Karpas-422 (cell line): ENCODE data around the gene EXO5. TPM values are rescaled to one million over a fixed set of nuclear protein-coding genes. Genes with fewer than 3 reads are reported as not detected.

ENCODE experiments used
- DNase-seq: peaks from one replicate; pipeline ENCODE4 v3.0.0-alpha.2; 2015
- H2AFZ ChIP-seq: fragments of 200-600 bp; sonication (generic); 2 replicates; pipeline ENCODE4 v1.6.1; 2014; ENCODE audit warnings: antibody characterized with exemption, low read length, mixed read lengths
- H3K27ac ChIP-seq: fragments of 200-600 bp; sonication (generic); 2 replicates; pipeline ENCODE4 v1.5.1; 2014; ENCODE audit warnings: mild to moderate bottlenecking, low read length, moderate library complexity
- H3K27me3 ChIP-seq: fragments of 200-600 bp; sonication (generic); 2 replicates; pipeline ENCODE4 v1.6.1; 2014; ENCODE audit warnings: low read length, mixed read lengths
- H3K36me3 ChIP-seq: fragments of 200-600 bp; sonication (generic); 2 replicates; pipeline ENCODE4 v1.6.1; 2014; ENCODE audit warnings: low read length, mixed read lengths; ENCODE audit not compliant: insufficient read depth
- H3K4me1 ChIP-seq: fragments of 200-600 bp; sonication (generic); 2 replicates; pipeline ENCODE4 v1.6.1; 2014; ENCODE audit warnings: mild to moderate bottlenecking, low read length, mixed read lengths
- H3K4me2 ChIP-seq: fragments of 200-600 bp; sonication (generic); 2 replicates; pipeline ENCODE4 v1.6.1; 2014; ENCODE audit warnings: low read length, low read depth, mild to moderate bottlenecking; ENCODE audit not compliant: poor library complexity, severe bottlenecking
- H3K4me3 ChIP-seq: fragments of 200-600 bp; sonication (generic); 2 replicates; pipeline ENCODE4 v1.5.1; 2014; ENCODE audit warnings: mild to moderate bottlenecking, antibody characterized with exemption, low read length, mixed read lengths
- H3K79me2 ChIP-seq: fragments of 200-600 bp; sonication (generic); 2 replicates; pipeline ENCODE4 v1.6.1; 2014; ENCODE audit warnings: mild to moderate bottlenecking, low read length, mixed read lengths
- H3K9ac ChIP-seq: fragments of 200-600 bp; sonication (generic); 2 replicates; pipeline ENCODE4 v1.6.0; 2014; ENCODE audit warnings: low read length
- H3K9me2 ChIP-seq: fragments of 200-600 bp; sonication (generic), shearing (Covaris generic); replicated peaks from 2 replicates; pipeline ENCODE4 v1.6.0; 2014; ENCODE audit warnings: mild to moderate bottlenecking, low read length, moderate library complexity; ENCODE audit not compliant: insufficient read depth
- H3K9me3 ChIP-seq: fragments of 300-700, 200-600 bp; sonication (generic); 2 replicates; pipeline ENCODE4 v1.6.1; 2014; ENCODE audit warnings: low read length, mixed read lengths
- H4K20me1 ChIP-seq: fragments of 200-600 bp; sonication (generic); 2 replicates; pipeline ENCODE4 v1.6.1; 2014; ENCODE audit warnings: mild to moderate bottlenecking, antibody characterized with exemption, low read length, low read depth; ENCODE audit not compliant: insufficient read depth
- total RNA-seq: library from RNA; depleted of rRNA; stranded (reverse); fragments of >200 nt; shearing (Covaris generic); gene quantifications from 2 replicates; pipeline ENCODE4 v1.2.3, GENCODE V29; 2014; ENCODE audit warnings: low replicate concordance; rRNA removed

EXO5 gene, protein sequence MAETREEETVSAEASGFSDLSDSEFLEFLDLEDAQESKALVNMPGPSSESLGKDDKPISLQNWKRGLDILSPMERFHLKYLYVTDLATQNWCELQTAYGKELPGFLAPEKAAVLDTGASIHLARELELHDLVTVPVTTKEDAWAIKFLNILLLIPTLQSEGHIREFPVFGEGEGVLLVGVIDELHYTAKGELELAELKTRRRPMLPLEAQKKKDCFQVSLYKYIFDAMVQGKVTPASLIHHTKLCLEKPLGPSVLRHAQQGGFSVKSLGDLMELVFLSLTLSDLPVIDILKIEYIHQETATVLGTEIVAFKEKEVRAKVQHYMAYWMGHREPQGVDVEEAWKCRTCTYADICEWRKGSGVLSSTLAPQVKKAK
- total RNA-seq = 5.2 and 9.1 TPM in 2 replicates

DNA sequence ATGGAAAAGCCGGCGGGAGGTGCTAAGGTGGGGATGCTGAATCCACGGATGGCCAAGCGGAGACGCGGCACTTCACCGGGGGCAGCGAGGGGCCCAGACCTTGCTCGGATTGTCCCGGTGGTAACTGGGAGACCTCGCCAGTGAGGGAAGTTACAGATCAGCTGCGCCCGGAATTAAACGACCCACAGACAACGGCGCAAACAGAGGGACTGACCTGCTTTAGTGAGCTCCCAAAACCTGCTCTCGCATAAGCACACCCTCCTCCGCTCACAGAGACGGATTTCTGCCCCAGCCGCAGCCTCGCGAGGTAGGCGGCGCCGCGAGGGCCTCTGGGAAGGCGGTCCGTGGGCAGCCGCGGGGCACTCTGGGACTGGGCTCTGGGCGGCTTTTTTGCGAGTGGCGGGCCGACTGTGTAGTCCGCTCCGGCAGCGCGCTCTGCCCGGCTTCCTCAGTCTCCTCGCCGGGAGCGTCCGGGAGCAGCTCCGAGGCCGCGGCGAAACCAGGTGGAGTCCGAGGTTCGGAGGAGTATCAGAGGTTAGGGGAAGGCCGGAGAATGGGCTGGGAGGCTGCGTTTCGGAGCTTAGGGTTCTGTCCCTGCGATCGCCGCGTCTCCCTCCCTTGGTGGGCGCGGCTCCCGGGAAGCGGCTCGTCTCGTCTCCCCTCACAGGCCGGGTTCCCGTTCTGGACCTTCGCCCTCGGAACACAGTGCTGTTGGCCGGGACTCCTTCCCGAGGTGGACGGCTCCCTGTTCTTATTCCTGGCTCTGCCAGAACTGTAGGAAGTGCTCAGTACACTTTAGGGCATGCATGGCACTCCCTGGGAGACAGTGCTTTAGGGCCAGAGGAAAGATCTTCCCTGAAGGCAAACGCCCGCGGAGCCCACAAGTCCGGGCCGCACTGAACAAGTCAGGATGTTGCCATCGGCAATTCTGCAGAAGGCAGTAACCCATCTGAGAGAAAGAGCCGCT lies at the start of gene EXO5:
TSS of gene EXO5 (plus strand) at position 393 of the 967 bp plus-strand sequence. CDS start 5,778 bp downstream, outside the sequence.
- no peaks in the 10 kb centered on the region for H3K9me2 ChIP-seq
- H3K27ac ChIP-seq = peak within 1 kb of the TSS; percentile 49; the same call in 1 of the 2 replicates
- H3K4me2 ChIP-seq = peak within 1 kb of the TSS; percentile 92
- peaks cover 16% of the 10 kb centered on the region for H3K79me2 ChIP-seq
- H3K9ac ChIP-seq = peak within 1 kb of the TSS; percentile 89
- peaks cover 17% of the 10 kb centered on the region for H3K36me3 ChIP-seq
- H3K4me1 ChIP-seq = peaks cover 15% of the 10 kb centered on the region
- H4K20me1 ChIP-seq = no peaks in the 10 kb centered on the region
- peak within 1 kb of the TSS; percentile 98 for H2AFZ ChIP-seq
- DNase-seq = peak; percentile 94
- H3K27me3 ChIP-seq = no peaks in the 10 kb centered on the region
- H3K4me3 ChIP-seq = peak within 1 kb of the TSS; percentile 93
- H3K9me3 ChIP-seq = peaks cover 33% of the 10 kb centered on the region

DNA sequence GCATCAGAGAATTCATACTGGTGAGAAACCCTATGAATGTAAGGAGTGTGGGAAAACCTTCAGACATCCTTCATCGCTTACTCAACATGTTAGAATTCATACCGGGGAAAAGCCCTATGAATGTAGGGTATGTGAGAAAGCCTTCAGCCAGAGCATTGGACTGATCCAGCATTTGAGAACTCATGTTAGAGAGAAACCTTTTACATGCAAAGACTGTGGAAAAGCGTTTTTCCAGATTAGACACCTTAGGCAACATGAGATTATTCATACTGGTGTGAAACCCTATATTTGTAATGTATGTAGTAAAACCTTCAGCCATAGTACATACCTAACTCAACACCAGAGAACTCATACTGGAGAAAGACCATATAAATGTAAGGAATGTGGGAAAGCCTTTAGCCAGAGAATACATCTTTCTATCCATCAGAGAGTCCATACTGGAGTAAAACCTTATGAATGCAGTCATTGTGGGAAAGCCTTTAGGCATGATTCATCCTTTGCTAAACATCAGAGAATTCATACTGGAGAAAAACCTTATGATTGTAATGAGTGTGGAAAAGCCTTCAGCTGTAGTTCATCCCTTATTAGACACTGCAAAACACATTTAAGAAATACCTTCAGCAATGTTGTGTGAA lies 45.5 kb upstream of the EXO5 start:
- H3K9me3 ChIP-seq = peaks cover 73% of the 10 kb centered on the region
- H3K4me3 ChIP-seq = no peak overlapping the region
- no peaks in the 10 kb centered on the region for H3K4me1 ChIP-seq
- H3K36me3 ChIP-seq = peaks cover 54% of the 10 kb centered on the region
- H3K9me2 ChIP-seq = no peaks in the 10 kb centered on the region
- no peak overlapping the region for H2AFZ ChIP-seq
- no peak overlapping the region for H3K9ac ChIP-seq
- H3K27me3 ChIP-seq = no peaks in the 10 kb centered on the region
- no peak overlapping the region for H3K27ac ChIP-seq
- DNase-seq = no peak
- H3K4me2 ChIP-seq = no peak overlapping the region
- H3K79me2 ChIP-seq = no peaks in the 10 kb centered on the region
- no peaks in the 10 kb centered on the region for H4K20me1 ChIP-seq

DNA sequence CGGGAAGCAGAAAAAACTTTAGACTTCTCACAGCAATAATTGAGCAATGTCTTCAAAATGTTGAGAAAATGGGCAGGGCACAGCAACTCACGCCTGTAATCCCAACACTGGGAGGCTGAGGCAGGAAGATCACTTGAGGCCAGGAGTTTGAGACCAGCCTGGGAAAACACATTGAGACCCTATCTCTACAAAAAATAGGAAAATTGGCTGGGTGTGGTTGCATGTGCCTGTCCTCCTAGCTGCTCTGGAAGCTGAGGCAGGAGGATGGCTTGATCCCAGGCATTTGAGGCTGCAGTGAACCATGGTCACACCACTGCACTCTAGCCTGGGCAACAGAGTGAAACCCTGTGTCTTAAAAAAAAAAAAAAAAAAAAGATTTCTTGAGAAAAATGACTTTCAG lies 39.2 kb upstream of the EXO5 start:
- Histone ChIP-seq H3K36me3 (peaks cover 6% of the 10 kb centered on the region; the same call in 1 of the 2 replicates), H3K9me2 (no peaks in the 10 kb centered on the region), H2AFZ (no peak overlapping the region), H3K9ac (no peak overlapping the region), H4K20me1 (no peaks in the 10 kb centered on the region), H3K9me3 (peaks cover 55% of the 10 kb centered on the region), H3K4me3 (no peak overlapping the region), H3K4me2 (no peak overlapping the region), H3K27ac (no peak overlapping the region), H3K79me2 (no peaks in the 10 kb centered on the region), H3K4me1 (no peaks in the 10 kb centered on the region), H3K27me3 (no peaks in the 10 kb centered on the region)
- DNase-seq = no peak

DNA sequence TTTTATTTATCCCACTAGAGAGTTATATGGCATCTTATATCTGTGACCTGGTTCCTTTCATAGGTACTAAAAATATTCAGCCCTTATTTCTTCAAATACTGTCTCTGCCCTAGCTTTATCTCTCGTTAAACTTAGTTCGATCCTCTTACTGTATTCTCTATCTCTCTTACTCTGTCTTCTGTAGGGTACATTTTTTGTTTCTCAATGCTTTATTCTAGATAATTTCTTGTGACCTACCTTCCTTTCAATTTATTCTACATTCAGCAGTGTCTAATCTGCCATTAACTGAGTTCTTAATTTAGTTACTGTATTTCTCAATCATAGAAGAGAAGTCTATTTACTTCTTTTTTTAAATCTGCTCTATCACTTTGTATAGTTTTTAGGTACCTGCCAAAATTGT lies 33.3 kb upstream of the EXO5 start:
- no peak overlapping the region for H3K9ac ChIP-seq
- H2AFZ ChIP-seq = no peak overlapping the region
- no peak for DNase-seq
- H3K9me2 ChIP-seq = no peaks in the 10 kb centered on the region
- no peak overlapping the region for H3K4me3 ChIP-seq
- peaks cover 17% of the 10 kb centered on the region for H3K36me3 ChIP-seq
- H3K4me2 ChIP-seq = no peak overlapping the region
- no peak overlapping the region for H3K27ac ChIP-seq
- no peaks in the 10 kb centered on the region for H3K27me3 ChIP-seq
- no peaks in the 10 kb centered on the region for H4K20me1 ChIP-seq
- H3K9me3 ChIP-seq = peaks cover 20% of the 10 kb centered on the region
- peaks cover 19% of the 10 kb centered on the region for H3K4me1 ChIP-seq
- H3K79me2 ChIP-seq = peaks cover 15% of the 10 kb centered on the region

DNA sequence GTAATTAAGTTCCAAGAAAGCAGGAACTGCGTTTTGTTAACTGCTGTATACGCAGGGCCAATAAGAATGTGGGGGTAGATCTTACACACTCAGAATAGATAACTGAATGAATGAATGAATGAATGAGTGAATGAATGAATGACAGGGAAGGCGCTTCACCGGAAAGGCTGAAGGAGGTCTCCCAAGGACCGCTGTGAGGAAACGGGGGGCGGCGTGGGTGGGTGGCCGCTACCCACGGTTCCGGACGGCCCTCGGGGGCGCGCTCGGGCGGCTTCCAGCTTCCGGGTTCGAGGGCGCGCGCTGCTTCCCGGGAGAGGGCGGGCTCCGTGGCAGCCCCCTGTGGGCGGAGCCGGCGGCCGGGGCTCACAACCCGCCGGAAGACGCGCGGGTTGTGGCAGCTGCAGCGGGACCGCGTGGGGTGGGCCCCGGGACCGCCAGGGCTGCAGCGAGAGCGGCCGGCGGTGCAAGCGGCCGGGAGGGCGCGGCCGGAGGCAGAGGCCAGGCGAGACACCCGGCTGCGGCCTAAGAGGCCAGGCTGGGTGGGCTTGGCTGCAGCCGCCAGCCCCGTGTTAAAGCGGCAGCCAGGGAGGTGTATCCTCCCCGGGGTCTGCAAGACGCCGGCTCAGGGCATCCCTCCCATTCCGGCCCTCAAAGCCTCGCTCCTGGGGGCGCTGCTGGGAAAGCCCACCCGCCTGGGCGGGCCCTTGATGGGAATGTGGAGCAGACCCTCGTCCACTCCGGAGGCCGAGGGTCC lies 31.5 kb upstream of the EXO5 start, which contains the start of gene ZFP69:
TSS of gene ZFP69 (plus strand) at position 367 of the 754 bp plus-strand sequence. CDS start 2,072 bp downstream, outside the sequence.
- Histone ChIP-seq H3K4me1 (peaks cover 21% of the 10 kb centered on the region), H3K36me3 (peaks cover 34% of the 10 kb centered on the region), H3K9ac (peak within 1 kb of the TSS; percentile 89), H3K4me2 (peak within 1 kb of the TSS; percentile 74), H3K4me3 (peak within 1 kb of the TSS; percentile 84), H3K79me2 (peaks cover 15% of the 10 kb centered on the region), H4K20me1 (no peaks in the 10 kb centered on the region), H2AFZ (peak within 1 kb of the TSS; percentile 72), H3K9me3 (peaks cover 18% of the 10 kb centered on the region), H3K27ac (peak within 1 kb of the TSS; percentile 27), H3K27me3 (no peaks in the 10 kb centered on the region), H3K9me2 (no peaks in the 10 kb centered on the region)
- DNase-seq = peak; percentile 95

DNA sequence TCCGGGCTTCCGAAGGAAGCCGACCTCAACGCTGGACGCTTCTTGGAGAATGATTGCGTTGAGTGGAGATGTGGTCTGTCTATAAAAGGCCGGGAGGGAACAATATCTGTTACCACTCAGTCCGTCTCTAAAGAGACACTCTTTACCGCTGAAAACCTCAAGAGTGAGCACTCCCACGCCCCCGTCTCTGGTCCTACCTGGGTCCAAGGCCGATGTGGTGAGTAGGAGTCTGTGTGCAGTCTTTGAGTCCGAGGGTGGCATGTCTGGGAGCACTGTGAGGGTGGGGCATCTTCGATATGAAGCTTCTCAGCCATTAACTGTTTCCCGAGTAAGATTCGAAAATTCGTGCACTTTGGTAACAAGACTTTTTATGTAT lies 30.9 kb upstream of the EXO5 start:
- H3K27ac ChIP-seq = peak overlapping the region; percentile 27
- peak overlapping the region; percentile 74 for H3K4me2 ChIP-seq
- peaks cover 21% of the 10 kb centered on the region for H3K4me1 ChIP-seq
- peaks cover 15% of the 10 kb centered on the region for H3K79me2 ChIP-seq
- no peaks in the 10 kb centered on the region for H3K9me2 ChIP-seq
- no peaks in the 10 kb centered on the region for H3K27me3 ChIP-seq
- H3K9ac ChIP-seq = peak overlapping the region; percentile 89
- H2AFZ ChIP-seq = peak overlapping the region; percentile 72; the same call in 1 of the 2 replicates
- peaks cover 39% of the 10 kb centered on the region for H3K36me3 ChIP-seq
- peak overlapping the region; percentile 84 for H3K4me3 ChIP-seq
- H3K9me3 ChIP-seq = peaks cover 17% of the 10 kb centered on the region
- no peaks in the 10 kb centered on the region for H4K20me1 ChIP-seq
- DNase-seq = peak; percentile 68

DNA sequence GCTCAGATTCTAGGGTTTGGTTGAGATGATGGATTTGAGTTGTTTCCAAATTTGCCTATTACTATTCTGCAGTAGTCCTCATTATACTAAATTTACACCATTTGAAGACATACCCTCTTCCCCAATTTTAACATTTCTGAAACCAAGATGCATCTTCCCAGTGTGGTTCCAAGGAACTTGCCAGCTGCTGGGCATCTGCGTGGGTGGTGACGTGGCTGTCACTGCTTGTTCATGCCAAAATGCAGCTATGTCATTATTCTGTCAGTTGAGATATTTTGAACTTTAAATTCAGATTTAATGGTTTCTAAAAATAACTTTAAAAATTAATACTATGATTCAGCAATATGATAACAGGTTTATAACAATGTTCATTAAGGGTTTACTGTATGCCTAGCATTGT lies 30.3 kb upstream of the EXO5 start:
- Histone ChIP-seq H2AFZ (no peak overlapping the region), H3K4me2 (peak overlapping the region; percentile 74), H3K9ac (peak overlapping the region; percentile 89), H3K9me2 (no peaks in the 10 kb centered on the region), H3K27me3 (no peaks in the 10 kb centered on the region), H3K4me3 (peak overlapping the region; percentile 84), H3K9me3 (peaks cover 13% of the 10 kb centered on the region), H3K27ac (peak overlapping the region; percentile 27), H4K20me1 (no peaks in the 10 kb centered on the region), H3K79me2 (peaks cover 15% of the 10 kb centered on the region), H3K36me3 (peaks cover 46% of the 10 kb centered on the region), H3K4me1 (peaks cover 21% of the 10 kb centered on the region)
- no peak for DNase-seq
